GM20000 (cell line): ENCODE measurements around the gene ANAPC15.

Source experiments
- DNase-seq: peaks from one replicate; pipeline ENCODE4 v3.0.0; 2012; ENCODE audit warnings: low spot score
- CTCF ChIP-seq: IDR thresholded peaks from 2 replicates; pipeline ENCODE4 v1.5.1; 2012; ENCODE audit warnings: mild to moderate bottlenecking, control low read depth; ENCODE audit errors: extremely low read depth, missing control alignments

ANAPC15 gene

GRCh38 chr11:72075109-72075508 is 37.4 kb downstream of the ANAPC15 start:
- TF ChIP-seq CTCF, result peak; percentile 22
- no peak for DNase-seq

GRCh38 chr11:72072348-72072747 is 40.1 kb downstream of the ANAPC15 start:
- DNase-seq, result no peak
- no peak for TF ChIP-seq CTCF

- no peak for TF ChIP-seq CTCF
- no peak for DNase-seq
Observed at GRCh38 chr11:72070491-72070890, 42.0 kb downstream of the ANAPC15 start.

- TF ChIP-seq CTCF, result no peak
- peak; percentile 29 for DNase-seq
Observed at GRCh38 chr11:72069787-72070251, 42.7 kb downstream of the ANAPC15 start.

- no peak for TF ChIP-seq CTCF
- DNase-seq, result peak; percentile 19
Observed at GRCh38 chr11:72069200-72069599, 43.3 kb downstream of the ANAPC15 start.

GRCh38 chr11:72067676-72068075 is 44.8 kb downstream of the ANAPC15 start:
- TF ChIP-seq CTCF, result no peak
- no peak for DNase-seq

GRCh38 chr11:72067266-72067665 is 45.2 kb downstream of the ANAPC15 start:
- no peak for TF ChIP-seq CTCF
- no peak for DNase-seq
